Stimulated activated CD4-positive, alpha-beta T cell treated with anti-CD3 and anti-CD28 coated beads, Interleukin-12 subunit alpha, Interleukin-12 subunit beta, amount 100 ng/mL, for 4 hours (primary cell): ENCODE data around the gene GGTLC2.
A peak's percentile ranks its signal among the peaks of the same experiment; 100 is the strongest.
"Not testable (repeated sequence)": the region's sequence is repeated elsewhere in the genome, so short reads cannot be mapped to it uniquely, and the experiment has no call there.

Source experiments
- DNase-seq: peaks from one replicate; pipeline ENCODE4 v3.0.0-alpha.2; 2020

The GGTLC2 gene

DNA sequence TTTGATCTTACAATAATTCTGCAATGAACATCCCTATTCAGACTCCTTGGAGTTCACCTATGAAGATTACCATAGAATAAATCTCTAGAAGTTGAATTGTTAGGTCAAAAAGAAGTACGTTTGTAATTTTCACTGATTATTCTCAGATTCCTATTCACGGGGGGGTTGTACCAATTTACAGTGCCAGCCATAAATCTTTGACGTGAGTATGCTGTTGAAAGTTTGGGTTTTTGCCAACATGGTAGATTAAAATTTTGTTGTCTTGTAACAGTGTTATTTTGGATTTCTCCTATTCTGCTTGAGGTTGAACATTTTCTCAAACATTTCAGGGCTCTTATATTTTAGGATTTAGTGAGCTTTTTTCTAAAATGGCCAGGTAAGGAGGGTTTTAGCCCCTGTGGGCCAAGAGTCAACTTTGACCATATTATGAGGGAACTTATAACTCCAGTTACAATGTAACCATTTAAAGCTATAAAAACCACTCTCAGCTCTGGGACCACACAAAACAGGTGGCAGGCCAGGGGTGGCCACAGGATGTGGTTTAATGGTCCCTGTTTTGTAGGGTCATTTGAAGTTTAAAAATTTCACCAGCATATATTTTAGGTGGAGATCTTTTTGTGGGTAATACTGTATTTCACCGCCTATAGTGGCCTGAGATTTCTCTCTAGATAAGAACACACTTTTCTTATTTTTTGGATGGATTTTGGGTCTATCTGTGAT is 25.8 kb downstream of the GGTLC2 start:
- DNase-seq = no peak

DNA sequence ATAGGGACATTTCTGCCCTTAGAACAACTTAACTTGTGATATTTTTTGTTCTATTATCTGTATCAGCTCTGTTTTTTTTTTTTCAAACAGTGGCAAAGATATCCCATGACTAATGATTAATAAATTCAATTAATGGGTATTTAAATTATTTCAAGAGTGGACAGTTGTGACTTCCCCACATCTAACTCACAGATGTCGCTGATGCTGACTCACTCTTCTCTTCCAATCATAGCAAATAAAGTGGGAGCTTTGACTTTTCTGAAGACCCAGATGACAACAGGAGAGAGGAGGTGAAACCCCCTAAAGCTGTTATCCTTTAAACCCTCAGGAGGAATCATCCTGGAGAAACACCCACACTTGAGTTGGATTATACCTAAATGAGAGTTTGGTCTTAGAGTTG is 27.1 kb downstream of the GGTLC2 start:
- DNase-seq = no peak

DNA sequence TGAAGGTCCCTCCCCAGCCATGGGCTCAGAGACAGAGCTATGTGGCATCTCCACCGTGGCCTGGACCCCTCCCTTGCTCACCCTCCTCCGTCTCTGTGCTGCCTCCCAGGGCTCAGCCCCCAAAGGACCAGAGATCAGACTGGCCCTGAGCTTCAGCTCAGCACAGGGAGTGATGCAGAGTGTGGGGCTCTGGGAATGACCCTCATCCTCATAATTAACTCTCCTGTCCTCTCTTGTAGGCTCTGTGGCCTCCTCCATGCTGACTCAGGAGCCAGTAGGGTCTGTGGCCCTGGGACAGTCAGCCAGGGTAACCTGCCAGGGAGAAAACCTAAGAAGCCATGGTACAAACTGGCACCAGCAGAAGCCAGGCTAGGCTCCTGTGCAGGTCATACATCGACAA is 28.7 kb downstream of the GGTLC2 start:
- DNase-seq = no peak

DNA sequence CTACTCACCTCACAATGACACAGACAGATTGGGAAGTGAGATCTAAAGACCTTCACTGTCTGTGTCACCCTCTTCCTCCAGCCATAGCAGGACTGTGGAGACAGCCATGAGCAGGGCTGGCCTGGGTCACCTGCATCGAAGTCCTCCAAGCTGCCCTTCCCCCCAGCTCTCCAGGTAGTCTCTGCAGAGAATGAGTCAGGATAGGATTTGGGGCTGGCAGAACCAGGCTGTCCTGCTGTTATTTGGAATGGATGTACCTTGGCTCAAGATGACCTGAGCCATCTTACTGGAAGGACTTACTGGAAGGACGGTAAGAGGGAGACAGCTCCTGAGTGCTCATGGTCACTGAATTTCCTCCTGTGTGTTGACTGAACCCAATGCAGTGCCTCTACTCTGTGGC is 29.2 kb downstream of the GGTLC2 start:
- DNase-seq = no peak

DNA sequence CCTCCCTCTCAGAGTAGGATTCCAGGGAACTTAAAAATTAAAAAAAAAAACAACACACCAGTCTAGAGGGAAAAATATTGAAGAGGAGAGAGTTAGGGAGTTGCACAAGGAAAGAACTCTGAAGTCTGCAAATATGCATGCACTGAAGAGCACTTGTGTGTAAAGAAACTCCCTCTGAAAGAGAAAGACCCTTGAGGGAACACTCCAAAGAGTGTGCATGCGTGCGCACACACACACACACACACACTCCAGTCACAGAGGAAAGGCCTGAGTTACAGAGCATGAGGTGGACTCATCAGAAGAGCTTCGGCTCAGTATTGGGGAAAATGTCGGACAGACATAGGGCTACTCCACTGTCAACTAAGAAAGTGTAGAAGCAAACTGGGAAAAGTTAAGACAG is 30.1 kb downstream of the GGTLC2 start:
- DNase-seq = no peak

DNA sequence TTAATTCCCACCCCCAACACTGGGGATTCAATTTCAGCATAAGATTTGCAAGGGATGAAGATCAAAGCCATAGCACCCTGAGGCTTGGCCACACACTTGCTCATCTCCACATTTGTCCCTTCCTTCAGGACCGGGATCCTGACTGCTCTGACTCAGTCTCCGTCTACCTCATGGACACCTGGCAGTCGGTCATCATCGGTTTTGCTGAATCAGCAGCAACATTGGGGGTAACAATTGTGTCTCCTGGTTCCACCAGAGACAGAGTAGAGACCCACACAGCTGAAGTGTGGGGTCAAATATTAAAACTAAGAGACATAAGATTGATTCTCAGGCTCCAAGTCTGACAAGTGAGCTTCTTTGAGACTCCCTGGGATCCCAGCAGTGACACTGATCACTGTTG is 34.6 kb downstream of the GGTLC2 start:
- no peak for DNase-seq

DNA sequence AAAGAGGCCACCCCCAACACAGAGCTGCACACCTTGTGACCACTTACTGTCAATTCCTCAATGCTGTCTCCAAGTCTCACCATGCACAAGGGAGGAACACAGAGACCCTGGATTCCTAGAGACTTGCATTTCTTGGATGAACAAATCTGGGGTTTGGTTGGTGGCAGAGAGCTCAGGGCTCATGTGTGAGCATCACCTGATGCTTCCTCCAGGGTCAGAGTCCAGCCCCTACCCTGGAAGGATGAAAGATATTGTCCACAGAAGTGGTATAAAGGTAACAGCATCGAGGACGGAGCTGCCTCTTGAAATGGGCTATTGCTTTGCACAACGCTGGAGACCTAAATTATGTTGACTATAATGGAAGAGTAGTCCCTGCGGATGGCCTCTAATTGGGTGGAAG is 36.0 kb downstream of the GGTLC2 start:
- DNase-seq = no peak

DNA sequence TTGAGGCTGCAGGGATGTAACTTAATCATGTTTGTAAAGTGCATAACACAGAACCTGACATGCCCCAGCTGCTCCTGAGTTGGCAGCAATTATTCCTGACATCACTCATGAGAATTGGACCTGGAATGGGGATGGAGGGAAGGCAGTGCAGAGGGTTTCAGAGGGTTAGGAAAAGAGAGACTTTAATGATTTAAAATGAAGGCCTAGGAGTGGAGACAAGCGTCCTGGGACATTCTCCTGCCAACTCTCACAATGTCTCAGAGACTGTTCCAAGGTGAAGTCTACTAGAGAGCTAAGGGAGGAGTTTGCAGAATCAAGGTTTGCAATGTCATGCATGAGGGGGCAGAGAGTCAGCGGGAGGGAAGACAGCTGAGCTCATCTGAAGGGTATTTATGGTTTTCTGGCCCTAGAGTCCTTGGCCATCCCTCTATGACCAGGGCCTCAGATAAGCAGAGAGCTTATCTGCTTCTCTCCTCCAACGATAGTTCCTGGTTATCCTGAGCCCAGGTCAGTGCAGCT is 36.9 kb downstream of the GGTLC2 start:
- DNase-seq = no peak

DNA sequence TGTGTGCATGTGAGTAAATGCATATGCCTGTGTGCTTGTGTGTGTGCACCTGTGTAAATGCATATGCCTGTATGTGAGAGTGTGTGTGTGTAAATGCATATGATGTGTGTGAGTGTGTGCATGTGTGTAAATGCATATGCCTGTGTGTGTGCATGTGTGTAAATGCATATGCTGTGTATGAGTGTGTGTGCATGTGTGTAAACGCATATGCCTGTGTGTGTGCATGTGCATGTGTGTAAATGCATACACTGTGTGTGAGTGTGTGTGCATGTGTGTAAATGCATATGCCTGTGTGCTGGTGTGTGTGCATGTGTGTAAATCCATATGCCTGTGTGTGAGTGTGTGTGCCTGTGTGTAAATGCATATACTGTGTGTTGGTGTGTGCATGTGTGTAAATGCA is 37.8 kb downstream of the GGTLC2 start:
- no peak for DNase-seq

DNA sequence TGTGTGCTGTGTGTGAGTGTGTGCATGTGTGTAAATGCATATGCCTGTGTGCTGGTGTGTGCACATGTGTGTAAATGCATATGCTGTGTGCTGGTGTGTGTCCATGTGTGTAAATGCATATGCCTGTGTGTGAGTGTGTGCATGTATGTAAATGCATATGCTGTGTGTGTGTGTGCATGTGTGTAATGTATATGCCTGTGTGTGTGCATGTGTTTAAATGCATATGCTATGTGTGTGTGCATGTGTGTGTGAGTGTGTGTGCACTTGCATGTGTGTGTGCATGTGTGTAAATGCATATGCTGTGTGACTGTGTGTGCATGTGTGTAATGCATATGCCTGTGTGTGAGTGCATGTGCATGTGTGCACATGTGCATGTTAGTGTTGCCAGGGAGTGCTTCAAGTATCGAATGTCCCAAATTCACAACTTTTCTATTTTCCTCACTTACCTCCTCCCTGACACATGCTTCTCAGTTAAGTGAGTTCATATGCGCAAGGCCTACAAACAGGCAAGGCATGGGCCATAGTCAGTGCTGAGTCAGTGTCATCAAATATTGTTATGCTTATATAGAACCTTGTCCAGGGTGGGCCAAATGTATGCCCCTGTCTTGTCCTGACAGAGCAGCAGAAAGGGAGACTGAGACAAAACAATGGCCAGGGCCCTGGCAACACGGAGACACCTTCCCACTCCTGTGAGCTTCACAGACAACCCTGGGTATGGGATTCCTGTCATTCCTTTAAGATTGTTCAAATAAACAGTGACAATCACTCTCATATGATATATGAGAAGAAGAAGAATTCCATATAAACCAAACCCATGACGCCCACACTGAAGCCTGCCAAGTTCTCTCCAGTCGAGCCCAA is 38.6 kb downstream of the GGTLC2 start:
- no peak for DNase-seq

DNA sequence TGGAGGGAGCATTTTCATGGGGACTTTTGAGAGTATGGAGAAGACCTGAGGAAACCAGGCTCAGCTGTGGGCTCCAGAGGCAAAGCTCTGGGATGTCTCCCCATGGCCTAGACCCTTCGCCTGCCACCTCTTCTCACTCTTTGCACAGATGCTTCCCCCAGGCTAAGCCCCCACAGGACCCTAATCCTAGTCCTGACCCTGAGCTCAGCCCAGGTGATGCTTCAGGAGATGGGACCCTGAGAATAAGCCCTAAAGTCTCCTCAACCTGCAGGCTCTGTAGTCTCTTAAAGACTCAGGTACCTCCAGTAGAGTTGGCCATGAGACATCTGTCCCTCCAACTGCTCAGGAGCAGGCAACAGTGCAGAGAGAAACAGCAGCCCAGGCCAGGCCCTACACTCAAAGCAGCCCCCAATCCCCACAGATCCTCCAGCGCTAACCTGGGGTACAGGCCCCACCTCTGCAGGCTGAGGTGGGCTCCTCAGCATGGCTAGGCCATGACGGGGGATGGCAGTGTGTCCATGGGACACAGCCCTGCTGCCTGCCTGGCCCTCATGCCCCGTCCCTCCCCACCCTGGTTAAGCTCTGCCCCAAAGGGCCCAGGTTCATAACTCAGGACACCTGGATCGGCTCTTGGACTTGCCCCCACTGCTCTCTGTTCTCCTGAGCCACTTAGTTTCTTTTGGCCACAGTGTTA is 39.4 kb downstream of the GGTLC2 start:
- no peak for DNase-seq

DNA sequence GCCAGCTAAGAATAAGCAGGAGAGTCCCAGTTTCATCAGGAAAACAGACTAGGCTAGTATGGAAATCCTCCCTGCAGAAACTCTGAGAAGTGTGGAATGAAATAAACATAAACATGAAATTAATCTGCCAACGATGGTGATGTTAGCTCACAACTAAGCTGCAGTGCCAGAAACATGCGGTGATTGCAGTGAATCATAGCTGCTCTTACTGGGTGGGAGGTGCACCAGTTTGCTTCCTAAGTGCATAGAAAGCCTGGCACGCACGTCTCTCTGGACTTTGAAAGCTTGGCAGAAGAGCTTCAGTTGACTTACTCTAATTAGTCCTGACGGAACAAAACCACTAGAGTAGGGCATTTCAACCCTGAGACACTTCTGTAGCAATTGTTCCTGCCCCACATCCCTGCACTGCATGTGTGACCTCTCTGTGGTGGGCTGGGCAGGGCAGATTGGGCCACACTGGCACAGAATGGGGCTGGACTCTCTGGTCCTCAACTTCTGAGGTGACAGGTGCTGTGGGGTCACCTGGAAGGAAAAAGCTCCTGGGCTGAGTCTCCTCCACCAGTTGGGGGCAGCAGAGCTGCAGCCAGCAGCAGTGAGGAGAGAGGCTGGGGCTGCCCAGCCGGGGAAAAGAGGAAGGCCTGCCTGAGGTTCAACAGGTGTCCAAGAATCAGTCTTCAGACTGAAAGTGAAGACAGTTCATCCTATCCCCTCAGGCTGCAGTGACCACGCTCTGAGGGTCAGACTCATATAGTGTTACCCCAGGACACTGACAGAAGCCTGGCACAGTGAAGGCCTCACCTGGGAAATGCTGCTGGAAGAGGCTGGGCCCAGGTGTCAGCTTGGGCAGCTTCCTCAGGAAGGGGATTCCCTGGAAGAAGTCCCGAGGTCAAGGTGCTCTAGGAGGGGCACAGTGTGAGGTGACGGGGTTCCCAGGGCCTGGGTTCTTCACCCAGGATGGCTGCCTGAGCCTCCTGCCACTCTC is 40.5 kb downstream of the GGTLC2 start:
- peak; percentile 4 for DNase-seq

DNA sequence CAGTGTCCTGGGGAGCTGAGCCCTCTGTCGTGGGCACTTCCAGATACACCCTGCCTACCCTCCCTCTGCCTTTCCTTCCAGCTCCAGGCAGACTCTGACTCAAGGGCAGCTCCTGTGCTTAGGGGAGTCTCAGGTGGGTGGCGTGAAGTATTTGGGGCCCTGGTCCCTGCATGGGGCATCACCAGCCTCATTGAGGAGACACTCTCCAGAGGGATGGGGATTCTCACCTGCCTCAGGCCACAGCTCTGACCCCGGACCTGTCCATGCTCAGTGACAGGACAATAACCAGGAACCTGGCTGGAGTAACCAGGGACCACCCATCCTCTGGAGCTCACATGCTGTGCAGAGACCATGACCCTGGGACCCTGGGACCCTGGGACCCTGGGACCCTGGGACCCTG is 41.2 kb downstream of the GGTLC2 start:
- no peak for DNase-seq

DNA sequence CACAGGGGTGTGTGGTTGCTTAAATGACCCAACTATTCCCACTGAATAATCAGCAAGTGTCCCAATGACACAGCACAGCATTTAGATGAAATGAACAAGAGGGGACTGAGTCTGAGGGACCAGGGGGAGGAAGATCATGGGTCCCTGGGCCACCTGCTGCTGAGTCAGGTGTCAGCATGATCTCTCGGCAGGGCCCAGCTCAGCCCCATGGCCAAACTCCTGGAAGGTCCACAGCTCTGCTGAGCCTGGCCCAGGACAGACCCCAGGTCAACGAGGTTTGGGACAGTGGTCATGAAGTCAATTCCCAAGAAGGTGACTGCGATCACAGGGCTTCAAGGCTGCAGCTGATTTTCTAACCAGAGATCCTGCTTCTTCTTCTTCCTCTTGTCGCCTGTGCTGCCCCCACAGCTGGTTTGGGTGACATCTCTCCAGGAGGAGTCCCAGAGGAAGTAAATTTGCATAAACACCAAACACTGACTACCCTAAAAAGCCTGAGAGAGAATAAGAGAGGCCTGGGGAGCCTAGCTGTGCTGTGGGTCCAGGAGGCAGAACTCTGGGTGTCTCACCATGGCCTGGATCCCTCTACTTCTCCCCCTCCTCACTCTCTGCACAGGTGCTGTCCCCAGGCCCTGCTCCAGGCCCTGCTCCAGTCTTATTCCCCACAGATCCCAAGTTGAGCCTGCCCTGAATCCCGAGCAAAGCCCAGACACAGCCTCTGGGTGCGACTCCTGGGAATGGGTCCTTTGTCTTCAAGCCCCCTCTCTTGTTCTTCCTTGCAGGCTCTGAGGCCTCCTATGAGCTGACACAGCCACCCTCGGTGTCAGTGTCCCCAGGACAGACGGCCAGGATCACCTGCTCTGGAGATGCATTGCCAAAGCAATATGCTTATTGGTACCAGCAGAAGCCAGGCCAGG is 42.0 kb downstream of the GGTLC2 start:
- DNase-seq = not testable (repeated sequence)

DNA sequence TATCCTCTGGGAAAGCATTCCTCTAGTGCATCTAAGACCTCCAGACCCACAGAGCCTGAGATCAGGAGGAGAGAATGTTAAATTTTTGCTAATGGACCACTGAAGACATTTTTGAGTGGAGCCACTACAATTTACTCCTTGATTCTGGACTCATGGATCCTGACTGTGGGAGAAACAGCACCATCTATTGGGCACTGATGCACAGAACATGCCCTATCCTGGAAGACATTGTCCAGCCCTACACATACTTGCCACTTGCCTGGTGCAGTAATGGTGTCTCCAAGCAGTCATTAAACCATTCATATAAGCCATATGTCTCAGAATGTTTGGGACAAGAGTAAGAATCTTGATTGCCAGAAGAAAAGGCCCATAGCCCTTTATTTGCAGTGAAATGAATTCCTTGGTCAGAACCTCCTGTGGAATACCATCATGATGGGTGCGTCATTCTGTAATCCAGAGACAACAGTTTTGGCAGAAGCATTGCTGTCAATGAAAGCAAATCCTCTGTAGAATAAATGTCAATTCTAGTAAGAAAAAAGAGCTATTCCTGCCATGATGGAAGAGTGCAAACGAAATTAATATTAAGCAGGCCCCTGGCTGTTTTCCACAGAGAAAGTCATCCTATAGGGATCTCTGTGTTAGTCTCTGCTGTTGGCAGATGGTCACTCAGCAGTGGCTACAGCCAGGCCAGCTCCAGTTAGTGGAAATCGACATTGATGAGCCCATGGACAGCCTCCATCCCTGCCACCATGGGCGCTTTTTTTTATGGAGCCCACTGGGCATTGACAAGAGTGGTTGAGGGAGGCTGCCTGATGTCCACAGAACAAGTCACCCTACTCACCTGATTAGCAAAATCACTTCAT is 43.5 kb downstream of the GGTLC2 start:
- DNase-seq = no peak

DNA sequence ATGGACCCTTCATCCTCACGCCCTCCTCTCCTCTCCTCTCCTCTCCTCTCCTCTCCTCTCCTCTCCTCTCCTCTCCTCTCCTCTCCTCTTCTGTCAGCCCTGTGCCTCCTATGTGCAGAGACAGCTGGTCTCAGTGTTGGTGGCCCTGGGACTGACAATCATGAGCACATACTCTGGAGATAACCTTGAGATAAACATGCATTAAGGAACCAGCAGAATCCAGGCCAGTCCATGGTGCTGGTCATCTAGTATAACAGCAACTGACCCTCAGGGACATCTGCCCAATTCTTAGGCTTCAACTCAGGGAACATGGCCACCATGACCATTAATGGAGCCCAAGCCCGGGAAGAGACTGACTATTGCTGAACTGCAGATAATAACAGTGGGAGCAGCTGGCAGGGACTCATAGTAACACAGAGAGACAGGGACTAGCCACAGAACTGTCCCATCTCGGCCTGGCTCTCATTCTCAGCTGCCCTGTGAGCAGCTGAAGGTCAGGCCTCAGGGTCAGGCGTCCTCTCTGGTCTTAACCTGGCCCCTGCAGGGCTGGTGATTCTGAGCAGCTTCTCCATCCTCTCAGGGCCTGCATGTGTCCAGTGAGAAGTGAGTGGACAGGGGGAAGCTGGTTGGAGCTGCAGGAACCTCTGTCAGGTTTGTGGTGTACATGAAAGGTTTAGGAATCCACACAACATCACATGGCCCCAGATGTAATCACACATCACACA is 45.4 kb downstream of the GGTLC2 start:
- no peak for DNase-seq

DNA sequence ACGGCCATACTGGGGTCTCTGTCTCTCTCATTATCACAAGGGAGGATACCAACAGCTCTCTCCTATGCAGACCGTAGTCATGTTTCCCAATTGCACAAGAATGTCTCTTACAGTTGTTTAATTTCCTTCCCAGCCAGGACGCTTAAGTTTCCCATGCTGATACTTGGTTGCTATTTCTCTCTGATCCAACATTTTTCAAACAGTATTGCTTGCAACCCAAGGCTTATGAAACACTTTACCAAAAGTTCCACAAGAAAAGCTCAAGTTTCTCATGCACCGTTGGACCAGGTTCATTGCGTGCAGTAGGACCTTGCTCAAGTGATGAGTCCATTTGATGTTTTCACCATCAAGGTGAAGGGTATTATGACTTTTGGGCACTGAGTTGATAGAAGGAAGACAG is 46.6 kb downstream of the GGTLC2 start:
- no peak for DNase-seq

DNA sequence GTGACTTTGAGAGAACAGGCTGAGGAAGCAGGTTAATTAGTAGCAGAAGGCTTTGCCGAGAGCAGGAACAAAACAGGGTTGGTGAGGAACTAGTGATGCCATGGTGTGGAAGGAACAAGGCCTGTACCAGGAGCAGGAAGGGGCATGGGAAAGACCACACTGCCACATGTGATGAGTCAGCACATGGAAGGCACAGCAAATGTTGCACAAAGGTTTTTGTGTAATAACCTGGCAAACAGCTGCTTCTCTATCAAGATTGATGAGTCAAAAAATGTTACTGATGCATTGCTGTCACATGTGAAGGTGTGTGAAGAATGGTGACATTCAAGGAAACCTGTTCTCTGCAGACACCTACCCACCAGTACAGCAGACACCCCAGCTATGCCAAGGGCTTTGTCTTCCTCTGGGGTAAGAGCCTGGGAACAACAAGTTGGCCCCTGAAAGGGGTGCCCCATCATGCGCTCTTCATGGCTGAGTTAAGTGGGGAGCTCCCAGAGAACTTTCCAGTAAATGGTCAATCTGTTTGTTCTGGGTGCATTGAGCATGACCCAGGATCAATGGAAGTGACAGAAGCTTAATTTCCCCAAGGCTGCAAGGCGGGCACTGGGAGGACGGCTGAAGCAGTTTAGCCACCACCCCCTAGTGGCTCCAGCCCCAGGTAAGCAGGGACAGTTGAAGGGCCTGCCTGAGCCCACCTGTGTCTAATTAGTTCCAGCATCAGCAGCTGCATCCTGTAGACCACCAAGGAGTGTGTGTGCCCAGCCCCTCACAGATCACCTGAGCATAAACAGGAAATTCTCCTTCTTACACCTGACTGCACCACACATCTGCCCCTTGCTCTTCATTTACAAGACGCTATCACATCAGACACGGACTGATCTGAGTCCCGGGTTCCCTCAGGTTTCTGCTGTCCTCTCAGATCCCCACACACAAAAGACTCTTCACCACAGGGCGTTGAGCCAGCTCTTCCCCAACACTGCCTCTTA is 47.6 kb downstream of the GGTLC2 start:
- DNase-seq = no peak
